CD4-positive, alpha-beta memory T cell (primary cell): ENCODE data around the gene ATRNL1. TPM values are rescaled to one million over a fixed set of nuclear protein-coding genes. Genes with fewer than 3 reads are reported as not detected.

ENCODE experiments used
- CTCF ChIA-PET: fragments of 350-600 bp; sonication (Branson Sonifier 250); formaldehyde crosslinking; loops from one replicate; lab custom pipeline; 2021; ENCODE audit warnings: inconsistent platforms; ENCODE audit not compliant: partially characterized antibody; lab: Charles Lee
- POLR2A ChIA-PET: fragments of 350-600 bp; sonication (Branson Sonifier 250); formaldehyde crosslinking; loops from one replicate; lab custom pipeline; 2021; ENCODE audit not compliant: partially characterized antibody; lab: Charles Lee
- DNase-seq, 5 donors: peaks; one replicate each; pipeline versions ENCODE4 v3.0.0 to v3.0.0-alpha.2; 2020 to 2022; ENCODE audit warnings: mixed read lengths in 1 of 5
- H3K27ac ChIP-seq: one replicate; pipeline ENCODE4 v1.7.0; 2013; ENCODE audit warnings: low read depth, low read length
- H3K27me3 ChIP-seq: 2 replicates; pipeline ENCODE4 v1.7.0; 2013; ENCODE audit warnings: mild to moderate bottlenecking, low read length, moderate library complexity; ENCODE audit not compliant: insufficient read depth
- H3K36me3 ChIP-seq: 2 replicates; pipeline ENCODE4 v1.7.0; 2013; ENCODE audit warnings: mild to moderate bottlenecking, low read length, moderate library complexity; ENCODE audit not compliant: insufficient read depth
- H3K4me1 ChIP-seq: 2 replicates; pipeline ENCODE4 v1.7.0; 2013; ENCODE audit warnings: mild to moderate bottlenecking, low read length, moderate library complexity; ENCODE audit not compliant: insufficient read depth
- H3K4me3 ChIP-seq, 2 donors: one replicate each; pipeline ENCODE4 v1.7.0; 2013; ENCODE audit warnings: low read length in 2 of 2, mild to moderate bottlenecking in 1 of 2
- H3K9me3 ChIP-seq, 2 donors: one replicate each; pipeline ENCODE4 v1.7.0; 2013; ENCODE audit warnings: low read length in 2 of 2, control low read depth in 1 of 2; ENCODE audit not compliant: control insufficient read depth in 1 of 2
- H3K27ac Mint-ChIP-seq, 7 donors: one replicate each; pipeline ENCODE4 v1.8.0; 2020 to 2021; ENCODE audit warnings: mixed read lengths in 7 of 7, mild to moderate bottlenecking in 6 of 7, inconsistent platforms in 3 of 7, moderate library complexity in 3 of 7
- H3K27me3 Mint-ChIP-seq, 2 donors: one replicate each; pipeline ENCODE4 v1.8.0; 2020 to 2021; ENCODE audit warnings: mixed read lengths in 2 of 2
- H3K36me3 Mint-ChIP-seq, 2 donors: one replicate each; pipeline ENCODE4 v1.8.0; 2020 to 2021; ENCODE audit warnings: mixed read lengths in 2 of 2, inconsistent platforms in 1 of 2, mild to moderate bottlenecking in 1 of 2
- H3K4me1 Mint-ChIP-seq, 4 donors: one replicate each; pipeline ENCODE4 v1.8.0; 2020 to 2021; ENCODE audit warnings: mixed read lengths in 4 of 4, mild to moderate bottlenecking in 1 of 4
- H3K4me3 Mint-ChIP-seq, 8 donors: one replicate each; pipeline ENCODE4 v1.8.0; 2020 to 2021; ENCODE audit warnings: mixed read lengths in 8 of 8, mild to moderate bottlenecking in 7 of 8, moderate library complexity in 6 of 8, inconsistent platforms in 3 of 8
- H3K9me3 Mint-ChIP-seq, 8 donors: one replicate each; pipeline ENCODE4 v1.8.0; 2020 to 2021; ENCODE audit warnings: mixed read lengths in 8 of 8, mild to moderate bottlenecking in 5 of 8, inconsistent platforms in 3 of 8, moderate library complexity in 1 of 8
- intact Hi-C: fragments of 100-400 bp; cut with micrococcal nuclease; formaldehyde crosslinking; loops from one replicate; pipeline ENCODE4 v1.15.1; 2023
- polyA plus RNA-seq, 2 donors: library from polyadenylated mRNA; unstranded; fragments of 300-500 nt; fragmentation: Illumina TruSeq; gene quantifications; one replicate each; pipeline ENCODE4 v1.2.3, GENCODE V29; 2021
- total RNA-seq, 2 experiments: library from RNA; stranded (reverse); gene quantifications; one replicate each; pipeline ENCODE4 v1.2.3, GENCODE V29; 2021

Gene ATRNL1
- total and polyA plus RNA-seq, 4 experiments from 2014 or later = 0.23 to 0.50 TPM; not detected in 2

DNA sequence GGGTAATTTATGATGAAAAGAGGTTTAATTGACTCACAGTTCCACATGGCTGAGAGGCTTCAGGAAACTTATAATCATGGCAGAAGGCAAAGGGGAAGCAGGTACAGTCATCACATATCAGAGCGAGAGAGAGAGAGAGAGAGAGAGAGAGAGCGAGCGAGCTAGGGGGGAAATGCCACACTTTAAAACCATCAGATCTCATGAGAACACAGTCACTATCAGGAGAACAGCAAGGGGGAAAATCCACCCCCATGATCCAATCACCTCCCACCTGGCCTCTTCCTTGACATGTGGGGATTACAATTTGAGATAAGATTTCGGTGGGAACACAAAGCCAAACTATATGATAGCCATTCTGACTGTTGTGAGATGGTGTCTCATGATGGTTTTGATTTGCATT lies 603.6 kb downstream of the ATRNL1 start:
- Mint-ChIP-seq H3K27ac (no peak overlapping the region), H3K36me3 (no peaks in the 10 kb centered on the region), H3K27me3 (no peaks in the 10 kb centered on the region), H3K4me3 (no peak overlapping the region), H3K9me3 (peaks cover 0 to 8% (median 4%) of the 10 kb centered on the region in 8 donors), H3K4me1 (no peaks in the 10 kb centered on the region)
- Histone ChIP-seq H3K27me3 (no peaks in the 10 kb centered on the region), H3K27ac (no peak overlapping the region), H3K36me3 (no peaks in the 10 kb centered on the region), H3K9me3 (no peaks in the 10 kb centered on the region), H3K4me1 (no peaks in the 10 kb centered on the region), H3K4me3 (no peak overlapping the region)
- DNase-seq = no peak
- intact Hi-C loops = no loop called here
- ChIA-PET CTCF (no interaction called here), POLR2A (no interaction called here)

DNA sequence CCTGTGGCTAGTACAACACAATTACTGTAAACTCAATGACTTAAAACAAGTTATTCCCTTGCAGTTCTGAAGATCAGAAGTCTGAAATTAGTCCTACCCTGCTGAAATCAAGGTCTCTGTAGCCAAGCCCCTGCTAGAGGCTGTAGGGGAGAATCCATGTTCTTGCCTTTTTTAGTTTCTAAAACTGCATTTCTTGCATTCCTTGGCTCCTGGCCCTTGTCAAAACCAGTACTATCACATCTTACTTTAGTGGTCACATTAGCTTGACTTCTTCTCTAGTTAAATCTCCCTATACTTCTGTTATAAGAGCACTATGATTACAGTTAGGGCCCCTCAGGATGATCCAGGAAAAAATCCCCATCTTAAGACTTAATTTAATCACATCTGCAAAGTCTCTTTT lies 612.9 kb downstream of the ATRNL1 start:
- no peaks in the 10 kb centered on the region for H3K36me3 ChIP-seq
- intact Hi-C loops = no loop called here

DNA sequence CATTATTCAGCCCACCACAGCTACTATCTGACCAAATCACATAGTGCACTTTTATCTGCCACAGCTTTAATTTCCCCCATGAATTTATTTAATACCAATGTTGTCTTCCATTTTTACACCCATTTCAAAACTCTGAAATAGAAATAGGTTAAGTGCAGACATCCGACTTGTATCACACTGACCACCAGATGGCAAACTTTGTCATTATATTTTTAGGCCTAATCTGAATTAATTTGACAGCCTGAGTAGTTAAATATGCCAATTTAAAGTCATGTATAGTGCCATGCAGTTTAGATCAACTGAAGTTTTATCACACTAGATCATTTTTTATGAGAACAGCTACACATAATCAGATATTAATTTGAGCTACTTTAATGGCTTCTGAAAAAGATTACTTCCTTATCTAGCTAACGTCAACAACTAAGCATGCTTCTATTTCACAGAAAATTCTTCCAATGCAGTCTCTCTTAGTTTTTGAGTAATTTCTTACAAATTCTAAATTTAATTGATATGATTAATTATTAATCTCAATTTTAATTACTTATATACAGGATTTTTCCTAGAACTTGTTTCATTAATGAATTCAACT lies 613.4 kb downstream of the ATRNL1 start:
- no peaks in the 10 kb centered on the region for H3K27me3 ChIP-seq
- H3K4me1 ChIP-seq = no peaks in the 10 kb centered on the region
- no peak overlapping the region for H3K4me3 ChIP-seq
- no peaks in the 10 kb centered on the region for H3K4me1 Mint-ChIP-seq
- H3K27me3 Mint-ChIP-seq = no peaks in the 10 kb centered on the region
- no peaks in the 10 kb centered on the region for H3K9me3 ChIP-seq
- DNase-seq = no peak
- peaks cover 0 to 5% (median under 1%) of the 10 kb centered on the region in 8 donors for H3K9me3 Mint-ChIP-seq
- ChIA-PET POLR2A (no interaction called here), CTCF (no interaction called here)
- H3K36me3 Mint-ChIP-seq = no peaks in the 10 kb centered on the region
- no peak overlapping the region for H3K4me3 Mint-ChIP-seq
- H3K27ac ChIP-seq = no peak overlapping the region
- intact Hi-C loops = no loop called here
- no peaks in the 10 kb centered on the region for H3K36me3 ChIP-seq
- H3K27ac Mint-ChIP-seq = no peak overlapping the region

More for the DNA sequence above, 612.9 kb downstream of the ATRNL1 start:
- no peak overlapping the region for H3K4me3 Mint-ChIP-seq
- no peaks in the 10 kb centered on the region for H3K4me1 Mint-ChIP-seq
- Histone ChIP-seq H3K27ac (no peak overlapping the region), H3K9me3 (no peaks in the 10 kb centered on the region), H3K4me1 (no peaks in the 10 kb centered on the region), H3K4me3 (no peak overlapping the region), H3K27me3 (no peaks in the 10 kb centered on the region)
- no peaks in the 10 kb centered on the region for H3K27me3 Mint-ChIP-seq
- H3K27ac Mint-ChIP-seq = no peak overlapping the region
- CTCF ChIA-PET = no interaction called here
- POLR2A ChIA-PET = no interaction called here
- H3K36me3 Mint-ChIP-seq = no peaks in the 10 kb centered on the region
- no peak for DNase-seq
- peaks cover 0 to 5% (median under 1%) of the 10 kb centered on the region in 8 donors for H3K9me3 Mint-ChIP-seq

GRCh38 chr10:115710136-115710535 lies 617.0 kb downstream of the ATRNL1 start:
- Mint-ChIP-seq H3K9me3 (peaks cover 0 to 4% (median 0%) of the 10 kb centered on the region in 8 donors), H3K4me1 (no peaks in the 10 kb centered on the region), H3K4me3 (no peak overlapping the region), H3K27ac (no peak overlapping the region), H3K36me3 (no peaks in the 10 kb centered on the region), H3K27me3 (no peaks in the 10 kb centered on the region)
- Histone ChIP-seq H3K4me1 (no peaks in the 10 kb centered on the region), H3K9me3 (no peaks in the 10 kb centered on the region), H3K36me3 (no peaks in the 10 kb centered on the region), H3K27me3 (no peaks in the 10 kb centered on the region), H3K27ac (no peak overlapping the region), H3K4me3 (no peak overlapping the region)
- ChIA-PET CTCF (no interaction called here), POLR2A (no interaction called here)
- intact Hi-C loops = no loop called here
- no peak for DNase-seq

DNA sequence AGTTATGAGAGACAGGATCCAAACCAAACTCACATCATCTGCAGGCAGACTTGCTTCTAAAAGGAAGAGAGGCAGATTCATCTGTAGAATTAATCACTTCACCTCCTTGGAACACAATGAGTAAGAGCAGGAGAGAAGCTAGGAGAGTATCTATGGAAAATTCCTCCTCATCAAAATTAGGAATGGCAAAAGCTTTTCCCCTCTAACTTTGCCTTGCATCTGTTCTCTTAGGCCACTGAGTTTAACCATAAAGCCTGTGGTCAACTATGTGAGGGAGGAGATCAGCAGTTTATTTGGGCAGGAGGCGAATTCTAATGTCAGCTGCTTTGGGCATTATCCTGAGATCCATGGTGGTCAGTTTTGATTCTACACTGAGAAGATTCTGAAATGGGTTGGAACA lies 618.1 kb downstream of the ATRNL1 start:
- DNase-seq = no peak
- POLR2A ChIA-PET = no interaction called here
- H3K27ac Mint-ChIP-seq = no peak overlapping the region
- peaks cover 0 to 5% (median 0%) of the 10 kb centered on the region in 8 donors for H3K9me3 Mint-ChIP-seq
- no peaks in the 10 kb centered on the region for H3K9me3 ChIP-seq
- H3K4me3 Mint-ChIP-seq = no peak overlapping the region
- H3K4me1 Mint-ChIP-seq = no peaks in the 10 kb centered on the region
- H3K4me3 ChIP-seq = no peak overlapping the region
- no peaks in the 10 kb centered on the region for H3K27me3 ChIP-seq
- H3K27me3 Mint-ChIP-seq = no peaks in the 10 kb centered on the region
- H3K27ac ChIP-seq = no peak overlapping the region
- no peaks in the 10 kb centered on the region for H3K4me1 ChIP-seq
- no peaks in the 10 kb centered on the region for H3K36me3 Mint-ChIP-seq
- H3K36me3 ChIP-seq = no peaks in the 10 kb centered on the region
- intact Hi-C loops = no loop called here
- CTCF ChIA-PET = no interaction called here

GRCh38 chr10:115720121-115720520 lies 627.0 kb downstream of the ATRNL1 start:
- Histone ChIP-seq H3K4me1 (no peaks in the 10 kb centered on the region), H3K9me3 (no peaks in the 10 kb centered on the region), H3K36me3 (no peaks in the 10 kb centered on the region), H3K4me3 (no peak overlapping the region), H3K27me3 (no peaks in the 10 kb centered on the region), H3K27ac (no peak overlapping the region)
- Mint-ChIP-seq H3K27me3 (no peaks in the 10 kb centered on the region), H3K9me3 (peaks cover 2 to 15% (median 4%) of the 10 kb centered on the region in 8 donors), H3K4me3 (no peak overlapping the region), H3K27ac (no peak overlapping the region), H3K4me1 (no peaks in the 10 kb centered on the region), H3K36me3 (no peaks in the 10 kb centered on the region)
- intact Hi-C loops = no loop called here
- no peak for DNase-seq
- CTCF ChIA-PET = no interaction called here
- POLR2A ChIA-PET = no interaction called here

- Mint-ChIP-seq H3K4me1 (no peaks in the 10 kb centered on the region), H3K4me3 (no peak overlapping the region), H3K9me3 (peaks cover 0 to 6% (median 4%) of the 10 kb centered on the region in 8 donors), H3K27ac (no peak overlapping the region), H3K27me3 (no peaks in the 10 kb centered on the region), H3K36me3 (no peaks in the 10 kb centered on the region)
- Histone ChIP-seq H3K4me1 (no peaks in the 10 kb centered on the region), H3K27ac (no peak overlapping the region), H3K27me3 (no peaks in the 10 kb centered on the region), H3K4me3 (no peak overlapping the region), H3K9me3 (no peaks in the 10 kb centered on the region), H3K36me3 (no peaks in the 10 kb centered on the region)
- DNase-seq = no peak
- CTCF ChIA-PET = no interaction called here
- intact Hi-C loops = no loop called here
- POLR2A ChIA-PET = no interaction called here
Observed at GRCh38 chr10:115727129-115727528, 634.0 kb downstream of the ATRNL1 start.

GRCh38 chr10:115744089-115744488 lies 650.9 kb downstream of the ATRNL1 start:
- H3K27me3 Mint-ChIP-seq = no peaks in the 10 kb centered on the region
- no peaks in the 10 kb centered on the region for H3K36me3 ChIP-seq
- H3K4me3 Mint-ChIP-seq = no peak overlapping the region
- H3K4me1 ChIP-seq = no peaks in the 10 kb centered on the region
- no peaks in the 10 kb centered on the region for H3K4me1 Mint-ChIP-seq
- H3K9me3 Mint-ChIP-seq = peaks cover 0 to 4% (median 2%) of the 10 kb centered on the region in 8 donors
- no peak overlapping the region for H3K27ac ChIP-seq
- no peak overlapping the region for H3K4me3 ChIP-seq
- ChIA-PET CTCF (no interaction called here), POLR2A (no interaction called here)
- H3K27ac Mint-ChIP-seq = no peak overlapping the region
- no peaks in the 10 kb centered on the region for H3K27me3 ChIP-seq
- DNase-seq = no peak
- no peaks in the 10 kb centered on the region for H3K36me3 Mint-ChIP-seq
- intact Hi-C loops = no loop called here
- no peaks in the 10 kb centered on the region for H3K9me3 ChIP-seq
